HEK293 (cell line): Measurements from ENCODE around the gene ACSL3.
A peak's percentile ranks its signal among the peaks of the same experiment; 100 is the strongest.
"Not testable (repeated sequence)": the region's sequence is repeated elsewhere in the genome, so short reads cannot be mapped to it uniquely, and the experiment has no call there.

Experiments used
- CTCF ChIA-PET: fragments of 350-600 bp; formaldehyde crosslinking; extraction: SDS; loops from one replicate; lab custom pipeline; 2021; ENCODE audit warnings: antibody characterized with exemption; lab: Yijun Ruan, JAX
- POLR2A ChIA-PET: fragments of 300-600 bp; formaldehyde crosslinking; extraction: SDS; loops from one replicate; lab custom pipeline; 2020; ENCODE audit warnings: antibody characterized with exemption, inconsistent platforms; lab: Yijun Ruan, JAX
- H3K27ac ChIP-seq: fragments of 200-500 bp; sonication (Bioruptor generic); 2 replicates; pipeline ENCODE4 v1.5.1; 2014; ENCODE audit warnings: low read depth, low read length, control low read depth, inconsistent platforms; ENCODE audit errors: extremely low read depth
- H3K36me3 ChIP-seq, 2 experiments: fragments of 200-500 bp in 1 of 2; sonication (Bioruptor generic) in 1 of 2; 1 replicate in 1 of 2; 2 replicates in 1 of 2; pipeline ENCODE4 v1.5.1; 2014 to 2017; ENCODE audit warnings: inconsistent platforms in 2 of 2, low read length in 2 of 2; ENCODE audit not compliant: control insufficient read depth in 2 of 2, insufficient read depth in 1 of 2
- H3K4me1 ChIP-seq: fragments of 200-500 bp; sonication (Bioruptor generic); 2 replicates; pipeline ENCODE4 v1.5.1; 2014; ENCODE audit warnings: mild to moderate bottlenecking, low read length, inconsistent platforms; ENCODE audit not compliant: control insufficient read depth, insufficient read depth
- H3K4me3 ChIP-seq: 2 replicates; pipeline ENCODE4 v1.5.1; 2011; ENCODE audit warnings: low read depth, mild to moderate bottlenecking, control low read depth, low read length, moderate library complexity
- H3K9me3 ChIP-seq: fragments of 200-500 bp; sonication (Bioruptor generic); 2 replicates; pipeline ENCODE4 v1.5.1; 2014; ENCODE audit warnings: low read depth, low read length, inconsistent platforms; ENCODE audit not compliant: control insufficient read depth, insufficient read depth
- GLI4 ChIP-seq: fragments of 450-650 bp; formaldehyde crosslinking; IDR thresholded peaks from 2 replicates; pipeline ENCODE4 v1.5.1; 2016; ENCODE audit warnings: missing biosample characterization, missing genetic modification characterization
- HOXA7 ChIP-seq: sonication (generic); formaldehyde crosslinking; IDR thresholded peaks from 2 replicates; pipeline ENCODE4 v1.8.1; 2022; ENCODE audit warnings: missing genetic modification reagents, borderline replicate concordance
- ZBTB10 ChIP-seq: fragments of 450-650 bp; formaldehyde crosslinking; IDR thresholded peaks from 2 replicates; pipeline ENCODE4 v1.5.1; 2016; ENCODE audit warnings: missing biosample characterization, missing genetic modification characterization
- ZFP37 ChIP-seq: fragments of 450-650 bp; formaldehyde crosslinking; IDR thresholded peaks from 2 replicates; pipeline ENCODE4 v1.5.1; 2016; ENCODE audit warnings: missing biosample characterization, missing genetic modification characterization
- ZNF175 ChIP-seq: fragments of 450-650 bp; formaldehyde crosslinking; IDR thresholded peaks from 2 replicates; pipeline ENCODE4 v1.5.1; 2016; ENCODE audit warnings: missing biosample characterization, missing genetic modification characterization
- ZNF433 ChIP-seq: fragments of 450-650 bp; formaldehyde crosslinking; IDR thresholded peaks from 2 replicates; pipeline ENCODE4 v1.5.1; 2016; ENCODE audit warnings: missing biosample characterization, missing genetic modification characterization, low read depth
- ZNF473 ChIP-seq: fragments of 450-650 bp; formaldehyde crosslinking; IDR thresholded peaks from 2 replicates; pipeline ENCODE4 v1.5.1; 2017; ENCODE audit warnings: missing biosample characterization, missing genetic modification characterization
- ZNF585B ChIP-seq: fragments of 450-650 bp; formaldehyde crosslinking; IDR thresholded peaks from 2 replicates; pipeline ENCODE4 v1.5.1; 2016; ENCODE audit warnings: missing biosample characterization, missing genetic modification characterization
- ZNF621 ChIP-seq: fragments of 450-650 bp; formaldehyde crosslinking; IDR thresholded peaks from 2 replicates; pipeline ENCODE4 v1.5.1; 2017; ENCODE audit warnings: missing biosample characterization, missing genetic modification characterization
- ZNF658 ChIP-seq: fragments of 450-650 bp; formaldehyde crosslinking; IDR thresholded peaks from 2 replicates; pipeline ENCODE4; 2016; ENCODE audit warnings: missing biosample characterization, missing genetic modification characterization
- ZNF660 ChIP-seq: fragments of 450-650 bp; IDR thresholded peaks from 2 replicates; pipeline ENCODE4 v1.5.1; 2018; ENCODE audit warnings: missing biosample characterization, mild to moderate bottlenecking, missing genetic modification characterization
- ZNF701 ChIP-seq: fragments of 450-650 bp; formaldehyde crosslinking; IDR thresholded peaks from 2 replicates; pipeline ENCODE4 v1.5.1; 2016; ENCODE audit warnings: missing biosample characterization, missing genetic modification characterization
- TF ChIP-seq, protein P1 (sequence below): fragments of 450-650 bp; formaldehyde crosslinking; IDR thresholded peaks from 2 replicates; pipeline ENCODE4 v1.5.1; 2016; ENCODE audit warnings: missing biosample characterization, missing genetic modification characterization
- TF ChIP-seq, protein P2 (sequence below): fragments of 450-650 bp; formaldehyde crosslinking; IDR thresholded peaks from 2 replicates; pipeline ENCODE4 v1.5.1; 2017; ENCODE audit warnings: missing biosample characterization, missing genetic modification characterization
- TF ChIP-seq, protein P3 (sequence below): fragments of 450-650 bp; formaldehyde crosslinking; IDR thresholded peaks from 2 replicates; pipeline ENCODE4 v1.5.1; 2016; ENCODE audit warnings: missing biosample characterization, missing genetic modification characterization
- TF ChIP-seq, protein P4 (sequence below): fragments of 450-650 bp; formaldehyde crosslinking; IDR thresholded peaks from 2 replicates; pipeline ENCODE4 v1.5.1; 2016; ENCODE audit warnings: missing biosample characterization, missing genetic modification characterization

ACSL3 gene

DNA sequence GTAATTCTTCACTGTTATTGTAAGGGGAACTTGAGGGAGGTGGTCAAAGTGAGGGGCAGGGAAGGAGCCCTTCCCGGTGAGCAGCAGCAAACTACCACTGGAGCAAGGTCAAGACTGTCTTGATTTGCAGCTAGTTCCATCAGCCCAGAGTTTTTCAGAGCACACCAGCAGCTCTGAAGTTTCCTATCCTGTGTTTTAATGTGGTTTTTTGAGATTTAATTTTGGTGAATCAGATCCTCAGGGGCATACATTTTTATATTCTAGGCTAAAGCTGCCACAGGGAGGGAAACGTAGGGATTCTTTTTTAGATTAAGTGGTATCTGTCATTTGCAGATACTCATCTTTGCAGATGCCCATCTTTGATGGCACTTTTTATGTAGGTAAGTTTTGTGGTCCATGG, 124.1 kb downstream of the ACSL3 start:
- TF ChIP-seq ZNF473 (no peak), ZNF658 (tag by site-specific recombination) (no peak), HOXA7 (CRISPR knock-in tag) (no peak), ZNF621 (tag by site-specific recombination) (no peak), ZFP37 (tag by site-specific recombination) (no peak), ZNF701 (tag by site-specific recombination) (no peak), ZBTB10 (no peak), GLI4 (tag by site-specific recombination) (no peak), ZNF433 (tag by site-specific recombination) (no peak)

DNA sequence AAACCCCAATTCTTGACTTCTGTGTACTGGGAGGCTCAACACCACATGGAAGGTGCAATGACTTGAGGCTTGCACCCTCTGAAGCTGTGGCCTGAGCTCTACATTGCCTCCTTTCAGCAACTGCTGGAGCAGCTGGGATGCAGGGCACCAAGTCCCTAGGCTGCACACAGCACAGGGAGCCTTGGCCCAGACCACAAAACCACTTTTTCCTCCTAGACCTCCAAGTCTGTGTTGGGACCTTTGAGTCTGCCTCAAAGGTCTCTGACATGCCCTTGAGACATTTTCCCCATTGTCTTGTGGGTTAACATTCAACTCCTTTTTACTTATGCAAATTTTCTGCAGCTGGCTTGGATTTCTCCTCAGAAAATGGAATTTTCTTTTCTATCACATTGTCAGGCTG, 128.6 kb downstream of the ACSL3 start:
- 0 out of 2 replicates have a peak, but pooled peaks have one; percentile 24 for TF ChIP-seq ZNF585B (tag by site-specific recombination)
- TF ChIP-seq, protein P1, sequence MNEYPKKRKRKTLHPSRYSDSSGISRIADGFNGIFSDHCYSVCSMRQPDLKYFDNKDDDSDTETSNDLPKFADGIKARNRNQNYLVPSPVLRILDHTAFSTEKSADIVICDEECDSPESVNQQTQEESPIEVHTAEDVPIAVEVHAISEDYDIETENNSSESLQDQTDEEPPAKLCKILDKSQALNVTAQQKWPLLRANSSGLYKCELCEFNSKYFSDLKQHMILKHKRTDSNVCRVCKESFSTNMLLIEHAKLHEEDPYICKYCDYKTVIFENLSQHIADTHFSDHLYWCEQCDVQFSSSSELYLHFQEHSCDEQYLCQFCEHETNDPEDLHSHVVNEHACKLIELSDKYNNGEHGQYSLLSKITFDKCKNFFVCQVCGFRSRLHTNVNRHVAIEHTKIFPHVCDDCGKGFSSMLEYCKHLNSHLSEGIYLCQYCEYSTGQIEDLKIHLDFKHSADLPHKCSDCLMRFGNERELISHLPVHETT (tag by site-specific recombination): no peak
- POLR2A ChIA-PET: no interaction called here
- Histone ChIP-seq H3K4me1 (no peaks in the 10 kb centered on the region; the same call in 1 of the 2 replicates), H3K27ac (no peak overlapping the region), H3K4me3 (no peak overlapping the region), H3K9me3 (no peaks in the 10 kb centered on the region), H3K36me3 (no peaks in the 10 kb centered on the region)
- CTCF ChIA-PET: interaction anchor here (1.6 kb wide), 1 partner anchor 17 kb away, joined by 3 read pairs; no protein-coding TSS in a partner anchor

More for the DNA sequence above, 124.1 kb downstream of the ACSL3 start:
- H3K9me3 ChIP-seq: no peaks in the 10 kb centered on the region
- no peak overlapping the region for H3K4me3 ChIP-seq
- H3K4me1 ChIP-seq: no peaks in the 10 kb centered on the region
- CTCF ChIA-PET: interaction anchor here (0.6 to 0.9 kb wide), 2 partner anchors 93 to 116 kb away, joined by 3 to 4 read pairs; no protein-coding TSS in a partner anchor
- no peak overlapping the region for H3K27ac ChIP-seq
- POLR2A ChIA-PET: no interaction called here
- H3K36me3 ChIP-seq: no peaks in the 10 kb centered on the region

DNA sequence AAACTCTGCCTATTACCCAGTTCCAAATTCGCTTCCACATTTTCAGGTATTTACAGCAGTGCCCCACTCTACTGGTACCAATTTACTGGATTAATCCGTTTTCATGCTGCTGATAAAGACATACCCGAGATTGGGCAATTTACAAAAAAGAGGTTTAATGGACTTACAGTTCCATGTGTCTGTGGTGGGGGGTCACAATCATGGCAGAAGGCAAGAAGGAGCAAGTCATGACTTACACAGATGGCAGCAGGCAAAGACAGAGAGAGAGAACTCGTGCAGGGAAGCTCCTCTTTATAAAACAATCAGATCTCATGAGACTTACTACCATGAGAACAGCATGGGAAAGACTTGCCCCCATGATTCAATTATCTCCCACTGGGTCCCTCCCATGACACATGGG, 129.4 kb downstream of the ACSL3 start:
- CTCF ChIA-PET: interaction anchor here (1.0 kb wide), 1 partner anchor 8 kb away, joined by 3 read pairs; no protein-coding TSS in a partner anchor
- H3K9me3 ChIP-seq, H3K4me1 ChIP-seq, H3K27ac ChIP-seq, H3K36me3 ChIP-seq, H3K4me3 ChIP-seq, POLR2A ChIA-PET: not testable (repeated sequence)

GRCh38 chr2:222992137-222992536, 131.3 kb downstream of the ACSL3 start:
- ChIA-PET POLR2A (no interaction called here), CTCF (no interaction called here)
- Histone ChIP-seq H3K9me3 (no peaks in the 10 kb centered on the region), H3K36me3 (no peaks in the 10 kb centered on the region), H3K27ac (no peak overlapping the region), H3K4me1 (no peaks in the 10 kb centered on the region; the same call in 1 of the 2 replicates), H3K4me3 (no peak overlapping the region)
- TF ChIP-seq ZNF175 (tag by site-specific recombination) (no peak), ZNF660 (no peak)
- TF ChIP-seq, protein P2, sequence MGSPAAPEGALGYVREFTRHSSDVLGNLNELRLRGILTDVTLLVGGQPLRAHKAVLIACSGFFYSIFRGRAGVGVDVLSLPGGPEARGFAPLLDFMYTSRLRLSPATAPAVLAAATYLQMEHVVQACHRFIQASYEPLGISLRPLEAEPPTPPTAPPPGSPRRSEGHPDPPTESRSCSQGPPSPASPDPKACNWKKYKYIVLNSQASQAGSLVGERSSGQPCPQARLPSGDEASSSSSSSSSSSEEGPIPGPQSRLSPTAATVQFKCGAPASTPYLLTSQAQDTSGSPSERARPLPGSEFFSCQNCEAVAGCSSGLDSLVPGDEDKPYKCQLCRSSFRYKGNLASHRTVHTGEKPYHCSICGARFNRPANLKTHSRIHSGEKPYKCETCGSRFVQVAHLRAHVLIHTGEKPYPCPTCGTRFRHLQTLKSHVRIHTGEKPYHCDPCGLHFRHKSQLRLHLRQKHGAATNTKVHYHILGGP (tag by site-specific recombination): no peak
- TF ChIP-seq, protein P3, sequence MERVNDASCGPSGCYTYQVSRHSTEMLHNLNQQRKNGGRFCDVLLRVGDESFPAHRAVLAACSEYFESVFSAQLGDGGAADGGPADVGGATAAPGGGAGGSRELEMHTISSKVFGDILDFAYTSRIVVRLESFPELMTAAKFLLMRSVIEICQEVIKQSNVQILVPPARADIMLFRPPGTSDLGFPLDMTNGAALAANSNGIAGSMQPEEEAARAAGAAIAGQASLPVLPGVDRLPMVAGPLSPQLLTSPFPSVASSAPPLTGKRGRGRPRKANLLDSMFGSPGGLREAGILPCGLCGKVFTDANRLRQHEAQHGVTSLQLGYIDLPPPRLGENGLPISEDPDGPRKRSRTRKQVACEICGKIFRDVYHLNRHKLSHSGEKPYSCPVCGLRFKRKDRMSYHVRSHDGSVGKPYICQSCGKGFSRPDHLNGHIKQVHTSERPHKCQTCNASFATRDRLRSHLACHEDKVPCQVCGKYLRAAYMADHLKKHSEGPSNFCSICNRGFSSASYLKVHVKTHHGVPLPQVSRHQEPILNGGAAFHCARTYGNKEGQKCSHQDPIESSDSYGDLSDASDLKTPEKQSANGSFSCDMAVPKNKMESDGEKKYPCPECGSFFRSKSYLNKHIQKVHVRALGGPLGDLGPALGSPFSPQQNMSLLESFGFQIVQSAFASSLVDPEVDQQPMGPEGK (tag by site-specific recombination): no peak
- TF ChIP-seq, protein P4, sequence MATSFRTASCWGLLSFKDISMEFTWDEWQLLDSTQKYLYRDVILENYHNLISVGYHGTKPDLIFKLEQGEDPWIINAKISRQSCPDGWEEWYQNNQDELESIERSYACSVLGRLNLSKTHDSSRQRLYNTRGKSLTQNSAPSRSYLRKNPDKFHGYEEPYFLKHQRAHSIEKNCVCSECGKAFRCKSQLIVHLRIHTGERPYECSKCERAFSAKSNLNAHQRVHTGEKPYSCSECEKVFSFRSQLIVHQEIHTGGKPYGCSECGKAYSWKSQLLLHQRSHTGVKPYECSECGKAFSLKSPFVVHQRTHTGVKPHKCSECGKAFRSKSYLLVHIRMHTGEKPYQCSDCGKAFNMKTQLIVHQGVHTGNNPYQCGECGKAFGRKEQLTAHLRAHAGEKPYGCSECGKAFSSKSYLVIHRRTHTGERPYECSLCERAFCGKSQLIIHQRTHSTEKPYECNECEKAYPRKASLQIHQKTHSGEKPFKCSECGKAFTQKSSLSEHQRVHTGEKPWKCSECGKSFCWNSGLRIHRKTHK: no peak
